Lower leg skin (tissue), 4 donors: ENCODE data around the gene ANO9. TPM values are rescaled to one million over a fixed set of nuclear protein-coding genes. Genes with fewer than 3 reads are reported as not detected.

Experiments used
- DNase-seq, 2 donors: peaks; one replicate each; pipeline ENCODE4 v3.0.0-alpha.2; 2019; ENCODE audit warnings: low spot score in 2 of 2
- H3K4me3 ChIP-seq: fragments of 200-600 bp; sonication (generic); 2 replicates; pipeline ENCODE4 v1.5.1; 2017; ENCODE audit warnings: mild to moderate bottlenecking, low read depth; ENCODE audit not compliant: poor library complexity, severe bottlenecking
- CTCF ChIP-seq, 3 donors: fragments of 450-650 bp; IDR thresholded peaks; one replicate each; pipeline ENCODE4 v1.5.1; 2016; ENCODE audit warnings: antibody characterized with exemption in 3 of 3, mild to moderate bottlenecking in 3 of 3, moderate library complexity in 2 of 3
- POLR2A ChIP-seq, 2 donors: fragments of 450-650 bp; IDR thresholded peaks; one replicate each; pipeline ENCODE4 v1.6.1; 2016 to 2017; ENCODE audit warnings: antibody characterized with exemption in 2 of 2, mild to moderate bottlenecking in 1 of 2, moderate library complexity in 1 of 2
- WGBS, 2 donors: methylation state at CpG; one replicate each; pipeline ENCODE4 v1.1.5; 2018; 5-methylcytosine and 5-hydroxymethylcytosine counted together
- intact Hi-C: fragments of 100-400 bp; cut with DNase I; formaldehyde crosslinking; loops from one replicate; pipeline ENCODE4 v1.15.0; 2023; ENCODE audit warnings: low total_unique reads
- total RNA-seq, 4 donors: library from RNA; depleted of rRNA; stranded (reverse); fragments of >200 nt; gene quantifications; one replicate each; pipeline ENCODE4 v1.1.0, GENCODE V29; 2016

The ANO9 gene
- total RNA-seq, 4 donors from 2014 or later: 55.7 to 116 (median 92.1) TPM

- TF ChIP-seq CTCF (IDR thresholded peaks at IDR 0.05) (no peak), POLR2A (IDR thresholded peaks at IDR 0.05) (no peak)
- 84% methylated on average over 41 to 44 of the region's 44 CpGs for WGBS, 2 donors
- no peak overlapping the region for H3K4me3 ChIP-seq
- intact Hi-C loops: no loop called here
- DNase-seq: no peak
These were observed 64.5 kb downstream of the ANO9 start for GRCh38 chr11:377174-377865.

DNA sequence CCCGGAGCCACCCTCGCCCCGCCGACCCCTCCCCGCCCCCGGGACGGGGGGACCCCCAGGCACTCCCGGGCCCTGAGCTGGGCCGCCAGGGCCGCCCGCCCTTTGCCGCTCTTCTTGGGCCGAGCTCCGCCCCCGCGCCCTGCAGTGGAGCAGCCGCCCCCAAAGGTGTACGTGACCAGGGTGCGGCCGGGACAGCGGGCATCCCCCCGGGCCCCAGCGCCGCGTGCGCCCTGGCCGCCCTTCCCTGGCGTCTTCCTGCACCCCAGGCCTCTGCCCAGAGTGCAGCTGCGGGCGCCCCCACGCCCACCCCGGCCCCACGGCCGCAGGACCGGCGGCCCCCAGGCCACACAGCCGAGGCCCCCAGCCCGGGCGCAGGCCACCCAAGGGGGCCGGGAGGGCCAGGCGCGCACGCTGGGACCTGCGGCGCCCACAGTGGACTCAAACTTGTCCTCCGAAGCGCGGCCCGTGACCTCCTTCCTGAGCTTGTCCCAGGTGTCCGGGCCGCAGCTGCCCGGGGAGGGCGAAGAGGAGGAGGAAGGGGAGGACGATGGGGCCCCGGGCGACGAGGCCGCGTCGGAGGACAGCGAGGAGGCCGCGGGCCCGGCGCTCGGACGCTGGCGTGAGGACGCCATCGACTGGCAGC lies 65.2 kb downstream of the ANO9 start:
- DNase-seq: no peak

DNA sequence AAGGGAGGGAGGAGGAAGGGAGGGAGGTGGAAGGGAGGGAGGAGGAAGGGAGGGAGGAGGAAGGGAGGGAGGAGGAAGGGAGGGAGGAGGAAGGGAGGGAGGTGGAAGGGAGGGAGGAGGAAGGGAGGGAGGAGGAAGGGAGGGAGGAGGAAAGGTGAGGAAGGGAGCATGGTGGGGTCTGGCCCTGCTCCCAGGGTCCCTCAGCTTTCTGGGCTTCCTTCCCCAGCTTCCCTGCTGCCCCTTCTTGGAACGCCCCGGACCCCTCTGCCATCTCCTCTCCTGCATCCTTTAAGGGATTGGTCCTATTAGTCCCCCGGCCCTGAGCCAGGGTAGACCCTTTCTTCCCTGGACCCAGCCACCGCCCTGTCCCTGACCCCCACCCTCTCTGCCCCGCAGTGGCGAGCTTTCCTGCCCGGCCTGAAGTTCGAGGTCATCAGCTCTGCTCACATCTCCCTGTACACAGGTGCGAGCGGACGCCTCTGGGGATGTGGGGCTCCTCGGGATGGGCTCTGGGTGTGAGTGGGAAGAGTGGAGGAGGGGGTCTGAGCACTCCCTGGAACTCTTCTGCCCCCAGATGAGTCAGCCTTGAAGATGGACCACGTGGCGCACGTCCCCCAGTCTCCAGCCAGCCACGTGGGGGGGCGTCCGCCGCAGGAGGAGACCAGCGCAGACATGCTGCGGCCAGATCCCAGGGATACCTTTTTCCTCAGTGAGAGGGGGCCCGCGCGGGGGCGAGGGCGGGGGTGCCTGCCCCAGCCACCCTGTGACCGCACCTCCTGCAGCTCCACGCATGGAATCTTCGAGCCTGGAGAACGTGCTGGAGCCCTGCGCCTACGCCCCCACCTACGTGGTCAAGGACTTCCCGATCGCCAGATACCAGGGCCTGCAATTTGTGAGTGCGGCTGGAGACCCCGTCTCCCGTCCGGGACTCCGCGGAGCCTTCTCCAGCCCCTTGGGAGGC lies 66.5 kb downstream of the ANO9 start:
- no peak overlapping the region for H3K4me3 ChIP-seq
- WGBS, 2 donors: 86 to 92% methylated on average over 36 to 41 of the region's 41 CpGs
- intact Hi-C loops: no loop called here
- TF ChIP-seq POLR2A (IDR thresholded peaks at IDR 0.05) (no peak), CTCF (IDR thresholded peaks at IDR 0.05) (no peak)
- no peak for DNase-seq

More for the DNA sequence above, 65.2 kb downstream of the ANO9 start:
- H3K4me3 ChIP-seq: no peak overlapping the region
- intact Hi-C loops: no loop called here
- no peak for TF ChIP-seq POLR2A (IDR thresholded peaks at IDR 0.05)
- TF ChIP-seq CTCF (IDR thresholded peaks at IDR 0.05): no peak
- 94% methylated on average over 32 to 63 of the region's 70 CpGs for WGBS, 2 donors

DNA sequence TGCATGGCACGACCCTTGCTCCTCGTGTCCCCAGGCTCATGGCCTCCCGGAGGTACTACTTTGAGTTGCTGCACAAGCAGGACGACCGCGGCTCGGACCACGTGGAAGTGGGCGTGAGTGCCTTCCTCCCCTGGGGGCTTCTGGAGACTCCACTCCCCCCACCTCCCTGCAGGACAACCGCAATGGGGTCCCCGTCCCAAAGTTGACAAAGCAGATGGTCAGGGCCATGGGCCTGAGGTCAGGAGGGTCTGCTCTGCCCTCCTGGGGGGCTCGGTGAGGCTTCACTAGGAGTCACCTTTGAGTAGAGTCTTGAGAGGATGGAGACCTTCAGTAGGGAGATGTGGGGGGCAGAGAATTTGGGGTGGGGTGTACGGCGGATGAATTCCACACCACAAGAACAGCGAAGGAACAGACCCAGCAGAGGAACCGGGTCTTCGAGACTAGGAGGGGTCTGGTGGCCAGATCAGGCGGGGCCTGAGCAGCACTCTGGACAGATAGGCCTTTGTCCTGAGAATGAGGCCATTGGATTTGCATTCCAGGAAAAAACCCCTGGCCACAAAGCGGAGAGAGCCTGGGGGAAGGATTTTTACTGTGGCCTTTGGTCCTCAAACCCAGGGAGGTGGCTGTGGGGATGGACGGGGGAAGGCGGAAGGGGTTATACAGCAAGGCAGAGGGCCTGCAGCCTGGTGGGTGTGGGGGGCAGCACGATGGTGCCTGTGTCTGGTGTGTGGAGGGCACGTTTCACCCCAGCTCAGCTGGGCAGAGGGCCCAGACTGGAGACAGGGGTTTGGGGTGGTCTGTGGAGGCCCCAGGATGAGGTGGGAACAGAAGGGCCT lies 67.9 kb downstream of the ANO9 start:
- no peak for TF ChIP-seq POLR2A (IDR thresholded peaks at IDR 0.05)
- TF ChIP-seq CTCF (IDR thresholded peaks at IDR 0.05): no peak
- 73 to 86% methylated on average over 23 of the region's 23 CpGs for WGBS, 2 donors
- no peak for DNase-seq
- intact Hi-C loops: loop anchor here (5.0 kb wide), 1 partner anchor 177 kb away; a partner anchor contains a TSS
- H3K4me3 ChIP-seq: no peak overlapping the region
